ENCODE measurements around the gene NFIC.

Gene NFIC

DNA sequence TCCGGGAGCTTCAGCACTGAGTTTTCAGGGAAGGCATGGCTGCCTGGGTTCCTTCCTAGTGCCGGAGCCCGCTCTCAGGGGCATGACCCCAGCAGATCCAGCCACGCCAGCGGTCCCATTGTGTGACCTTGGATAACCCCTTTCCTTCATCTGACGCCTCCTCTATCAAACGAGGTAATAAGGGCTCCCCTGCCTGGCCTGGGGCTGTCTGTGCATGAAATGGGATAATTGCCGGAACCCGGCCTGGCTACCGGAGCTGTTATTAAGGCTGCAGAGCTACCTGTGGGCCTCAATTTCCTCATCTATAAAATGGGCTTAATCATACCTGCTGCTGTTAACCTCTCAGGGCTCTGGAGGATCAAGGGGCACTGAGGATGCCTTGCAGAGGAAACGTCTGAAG lies 18.3 kb upstream of the NFIC start:
- no peak for TF ChIP-seq GATA3 (IDR thresholded peaks at IDR 0.05; ENCODE audit: low read depth, low read length)
- TF ChIP-seq GATA2 (IDR thresholded peaks at IDR 0.05; ENCODE audit: low read depth, low read length), result no peak

DNA sequence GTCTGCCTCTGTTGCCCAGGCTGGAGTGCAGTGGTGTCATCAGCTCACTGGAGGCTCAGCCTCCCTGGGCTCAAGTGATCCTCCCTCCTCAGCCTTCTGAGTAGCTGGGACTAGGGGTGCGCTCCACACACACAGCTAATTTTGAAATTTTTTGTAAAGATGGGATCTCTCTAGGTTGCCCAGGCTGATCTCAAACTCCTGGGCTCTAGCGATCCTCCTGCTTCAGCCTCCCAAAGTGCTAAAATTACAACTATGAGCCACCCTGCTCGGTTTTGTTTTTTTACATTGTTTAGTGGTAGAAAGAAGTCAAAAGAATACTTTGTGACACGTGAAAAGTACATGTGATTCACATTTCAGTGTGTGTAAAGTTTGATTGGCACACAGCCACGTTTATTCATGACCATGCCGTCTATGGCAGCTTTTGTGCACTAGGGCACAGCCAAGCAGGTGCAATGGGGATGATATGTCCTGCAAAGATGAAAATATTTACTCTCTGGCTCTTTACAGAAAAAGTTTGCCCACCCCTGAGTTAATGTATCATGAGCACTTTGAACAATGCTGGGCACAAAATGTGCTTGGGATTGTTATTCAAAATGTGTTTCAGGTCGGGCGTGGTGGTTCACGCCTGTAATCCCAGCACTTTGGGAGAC lies 16.2 kb upstream of the NFIC start:
- TF ChIP-seq GATA3 (IDR thresholded peaks at IDR 0.05; ENCODE audit: low read depth, low read length) (no peak), GATA2 (IDR thresholded peaks at IDR 0.05; ENCODE audit: low read depth, low read length) (no peak)

DNA sequence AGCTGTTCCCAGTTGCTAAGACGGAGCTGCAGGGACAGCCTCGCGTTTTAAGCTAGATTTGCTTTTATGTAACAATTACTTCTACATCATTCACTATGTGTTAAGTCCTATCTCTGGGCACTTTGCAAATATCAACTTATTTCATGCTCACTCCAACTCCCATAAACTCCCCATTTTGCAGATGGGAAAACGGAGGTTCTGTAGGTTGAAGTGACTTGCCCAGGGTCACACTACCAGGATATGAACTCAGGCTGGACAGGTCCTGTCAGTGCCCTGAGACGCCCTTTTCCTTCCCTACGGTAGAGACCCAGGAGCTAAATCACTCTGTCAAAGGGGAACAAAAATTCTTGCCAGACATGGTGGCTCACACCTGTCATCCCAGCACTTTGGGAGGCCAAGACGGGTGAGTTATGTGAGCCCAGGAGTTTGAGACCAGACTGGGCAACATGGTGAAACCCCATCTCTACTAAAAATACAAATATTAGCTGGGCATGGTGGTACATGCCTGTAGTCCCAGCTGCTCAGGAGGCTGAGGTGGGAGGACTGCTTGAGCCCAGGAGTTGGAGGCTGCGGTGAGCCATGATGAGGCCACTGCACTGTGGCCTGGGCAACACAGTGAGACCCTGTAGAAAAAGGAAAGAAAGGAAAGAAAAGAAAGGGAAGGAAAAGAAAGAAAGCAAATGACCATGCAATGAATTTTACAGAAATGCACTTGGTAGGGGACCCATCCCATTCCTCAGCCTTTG lies 14.5 kb upstream of the NFIC start:
- TF ChIP-seq GATA2 (IDR thresholded peaks at IDR 0.05; ENCODE audit: low read depth, low read length) (no peak), GATA3 (IDR thresholded peaks at IDR 0.05; ENCODE audit: low read depth, low read length) (no peak)

DNA sequence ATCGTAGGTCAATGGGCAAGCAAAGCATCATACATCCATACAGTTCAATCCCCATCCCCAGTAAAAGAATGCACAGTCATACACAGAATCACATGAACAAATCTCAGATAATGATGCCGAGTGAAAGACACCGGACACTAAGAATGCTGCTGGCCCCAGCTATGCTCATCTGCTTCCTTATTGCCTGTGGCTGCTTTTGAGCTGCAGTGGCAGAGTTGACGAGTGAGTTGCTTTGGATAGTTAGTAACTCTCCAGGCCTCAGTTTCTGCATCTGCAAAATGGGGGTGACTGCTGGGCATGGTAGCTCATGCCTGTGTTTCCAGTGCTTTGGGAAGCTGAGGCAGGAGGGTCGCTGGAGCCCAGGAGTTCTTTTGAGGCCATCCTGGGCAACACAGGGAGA lies 12.9 kb upstream of the NFIC start:
- TF ChIP-seq GATA3 (IDR thresholded peaks at IDR 0.05; ENCODE audit: low read depth, low read length), result no peak
- TF ChIP-seq GATA2 (IDR thresholded peaks at IDR 0.05; ENCODE audit: low read depth, low read length), result no peak

DNA sequence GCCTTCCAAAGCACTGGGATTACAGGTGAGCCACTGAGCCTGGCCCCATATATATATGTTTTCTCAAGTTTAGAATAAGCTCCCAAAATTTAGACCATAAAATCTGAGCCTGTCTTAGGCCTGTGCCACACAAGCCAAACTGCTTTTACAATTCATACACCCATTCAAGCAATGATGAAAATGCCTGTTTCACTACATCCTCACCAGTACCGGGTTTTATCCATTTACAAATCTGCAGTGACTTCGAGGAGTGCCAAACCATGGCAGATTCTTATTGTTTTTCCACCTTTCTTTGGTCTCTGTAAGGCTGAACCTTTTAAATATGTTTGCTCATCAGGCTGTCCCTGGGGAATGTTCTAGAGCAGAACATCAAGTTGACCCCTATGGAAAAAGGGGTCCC lies 9.6 kb upstream of the NFIC start:
- no peak for TF ChIP-seq GATA3 (IDR thresholded peaks at IDR 0.05; ENCODE audit: low read depth, low read length)
- TF ChIP-seq GATA2 (IDR thresholded peaks at IDR 0.05; ENCODE audit: low read depth, low read length), result no peak

DNA sequence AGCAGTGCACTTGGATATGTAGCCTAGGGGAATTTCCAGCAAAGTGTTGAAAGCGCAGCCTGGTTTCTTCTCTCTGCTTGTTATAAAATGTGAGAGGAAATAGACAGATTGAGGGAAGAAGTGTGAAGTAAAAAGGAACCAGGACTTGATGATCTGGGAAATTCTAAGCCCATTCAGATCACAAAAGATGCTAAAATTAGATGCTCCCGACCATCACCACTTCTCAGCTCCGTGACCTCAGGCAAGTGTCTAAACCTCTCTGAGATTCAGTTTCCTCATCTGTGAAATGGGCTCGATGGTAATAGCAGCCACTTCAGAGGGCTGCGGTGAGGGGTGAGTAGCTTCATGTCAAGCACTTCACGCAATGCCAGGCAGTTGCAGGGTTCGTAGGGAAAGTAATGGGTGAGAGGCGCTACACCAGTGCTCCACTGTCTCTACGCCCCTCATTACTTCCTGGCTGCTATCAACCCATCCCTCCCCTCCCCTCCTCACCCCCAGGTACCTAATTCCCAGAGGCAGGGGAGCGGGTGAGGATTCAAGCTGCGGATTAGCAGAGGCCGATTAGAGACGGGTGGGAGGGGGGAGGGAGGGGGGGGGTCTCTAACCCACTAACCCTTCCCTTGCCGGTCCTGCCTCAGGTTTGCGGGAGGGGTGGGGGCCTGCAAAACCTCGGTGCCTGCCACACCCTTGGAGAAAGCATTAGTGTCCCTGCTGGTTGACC lies 9.0 kb upstream of the NFIC start:
- TF ChIP-seq GATA2 (IDR thresholded peaks at IDR 0.05; ENCODE audit: low read depth, low read length), result no peak
- no peak for TF ChIP-seq GATA3 (IDR thresholded peaks at IDR 0.05; ENCODE audit: low read depth, low read length)

DNA sequence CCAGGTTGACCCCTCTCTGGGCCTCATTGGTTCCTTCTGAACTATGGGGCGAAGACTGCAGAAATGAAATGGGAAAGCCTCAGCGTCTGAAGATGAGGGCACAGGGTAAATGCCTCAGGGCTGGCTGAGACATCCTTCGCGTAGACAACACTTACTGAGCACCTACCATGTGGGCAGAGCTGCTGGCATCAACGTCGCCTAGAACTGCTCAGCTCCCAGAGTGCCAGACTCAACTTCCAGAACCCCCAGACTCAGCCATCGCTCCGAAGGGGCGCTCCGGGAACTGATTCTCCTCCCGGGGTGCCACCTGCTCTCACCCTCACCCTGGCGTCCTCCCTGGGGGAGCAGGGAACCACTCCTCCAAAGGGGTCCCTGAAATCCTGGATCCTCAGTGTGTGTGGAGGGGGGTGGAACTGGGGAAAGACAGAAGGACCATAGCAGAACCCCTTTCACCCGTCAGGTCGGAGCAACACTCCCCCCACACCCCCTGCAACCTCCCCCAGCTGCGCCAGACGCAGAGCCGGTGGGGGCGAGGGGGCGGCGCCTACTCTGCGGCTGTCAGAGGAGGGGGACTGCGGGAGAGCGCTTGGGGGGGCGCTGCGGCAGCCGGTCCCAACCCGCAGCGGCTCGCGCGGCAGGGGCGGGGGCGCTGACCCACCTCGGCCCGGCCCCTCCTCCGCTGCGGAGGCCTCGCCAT lies 8.2 kb upstream of the NFIC start:
- TF ChIP-seq GATA2 (IDR thresholded peaks at IDR 0.05; ENCODE audit: low read depth, low read length) (no peak), GATA3 (IDR thresholded peaks at IDR 0.05; ENCODE audit: low read depth, low read length) (no peak)

DNA sequence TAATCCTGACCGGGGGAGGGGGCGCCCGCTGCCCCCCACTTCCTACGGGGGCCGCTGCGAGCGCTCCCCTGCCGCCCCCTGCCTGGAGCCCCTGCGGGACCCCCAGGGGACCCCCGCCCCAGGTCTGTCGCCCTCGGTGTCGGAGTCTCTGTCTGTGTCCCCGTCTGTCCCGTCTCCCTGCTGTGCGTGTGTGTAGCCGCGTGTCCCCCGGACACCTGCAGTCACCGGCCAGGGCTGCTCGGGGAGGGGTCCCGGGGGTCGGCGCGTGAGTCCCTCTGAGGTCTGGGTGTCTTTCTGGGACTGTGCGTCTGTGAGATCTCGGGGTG lies 7.7 kb upstream of the NFIC start:
- TF ChIP-seq GATA3 (IDR thresholded peaks at IDR 0.05; ENCODE audit: low read depth, low read length), result no peak
- no peak for TF ChIP-seq GATA2 (IDR thresholded peaks at IDR 0.05; ENCODE audit: low read depth, low read length)

DNA sequence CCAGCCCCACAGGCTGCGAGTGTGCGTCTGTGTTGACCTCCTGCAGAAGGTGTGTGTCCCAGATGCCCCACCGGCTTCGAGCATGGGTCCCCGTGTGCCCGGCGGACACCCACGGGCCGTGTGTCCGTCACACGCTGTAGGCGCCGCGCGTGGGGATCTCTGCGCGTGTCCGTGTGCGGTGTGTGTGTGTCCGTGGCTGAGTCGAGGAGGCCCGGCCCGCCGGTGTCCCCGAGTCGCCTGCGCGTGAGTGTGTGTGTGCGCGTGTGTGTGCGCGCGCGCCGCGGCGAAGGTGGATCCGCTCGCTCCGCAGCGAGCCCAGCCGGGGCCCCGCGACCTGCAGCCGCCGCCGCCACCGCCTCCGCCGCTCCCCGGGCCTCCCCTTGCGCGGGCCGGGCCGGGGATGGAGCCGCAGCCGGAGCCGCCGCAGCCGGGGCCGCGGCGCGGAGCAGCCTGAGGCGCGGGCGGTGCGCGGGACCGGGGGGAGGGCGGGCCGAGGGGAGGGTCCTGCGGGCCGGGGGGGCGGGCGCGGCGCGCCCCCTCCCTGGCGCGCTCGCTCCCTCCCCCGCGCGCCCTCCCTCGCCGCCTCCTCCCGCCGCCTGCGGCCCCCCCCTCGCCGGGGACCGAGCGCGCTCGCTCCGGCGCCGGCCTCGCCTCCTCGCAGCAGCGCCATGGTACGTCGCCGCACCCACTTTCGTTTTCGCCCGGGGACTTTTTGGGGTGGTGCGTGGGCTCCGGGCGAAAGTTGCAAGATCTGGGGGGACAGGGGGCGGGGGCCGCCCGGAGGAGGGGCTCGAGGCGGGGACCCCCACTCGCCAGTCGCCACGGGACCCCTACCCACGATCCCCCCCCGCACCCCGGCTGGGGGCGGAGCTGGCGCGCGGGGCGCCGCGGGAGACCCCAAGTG lies 7.1 kb upstream of the NFIC start:
- TF ChIP-seq GATA2 (IDR thresholded peaks at IDR 0.05; ENCODE audit: low read depth, low read length) (no peak), GATA3 (IDR thresholded peaks at IDR 0.05; ENCODE audit: low read depth, low read length) (no peak)

DNA sequence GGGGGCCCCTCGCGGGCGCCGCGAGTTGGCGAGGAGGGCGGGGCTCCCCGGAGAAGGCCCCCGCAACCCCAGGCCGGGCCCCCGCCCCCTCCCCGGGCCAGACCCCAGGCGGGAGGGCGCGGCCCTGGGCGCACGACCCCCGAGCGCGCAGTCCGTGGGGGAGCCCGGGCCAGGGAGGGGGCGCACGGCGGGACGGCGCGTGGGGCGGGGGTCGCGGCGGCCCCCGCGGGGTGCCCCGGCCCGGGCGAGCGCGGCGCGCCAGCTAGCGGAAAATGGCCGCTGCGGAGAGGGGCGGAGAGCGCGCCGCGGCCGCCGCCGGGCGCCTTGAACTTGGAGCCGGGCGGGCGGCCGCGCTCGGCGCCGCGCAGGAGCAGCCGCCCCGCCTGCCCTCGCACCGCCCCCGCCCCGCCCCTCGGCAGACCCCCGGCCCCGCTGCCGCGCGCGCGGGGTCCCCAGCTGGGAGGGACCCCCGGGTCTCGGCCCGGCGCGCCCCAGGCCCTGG lies 6.4 kb upstream of the NFIC start:
- TF ChIP-seq GATA2 (IDR thresholded peaks at IDR 0.05; ENCODE audit: low read depth, low read length) (no peak), GATA3 (IDR thresholded peaks at IDR 0.05; ENCODE audit: low read depth, low read length) (no peak)

DNA sequence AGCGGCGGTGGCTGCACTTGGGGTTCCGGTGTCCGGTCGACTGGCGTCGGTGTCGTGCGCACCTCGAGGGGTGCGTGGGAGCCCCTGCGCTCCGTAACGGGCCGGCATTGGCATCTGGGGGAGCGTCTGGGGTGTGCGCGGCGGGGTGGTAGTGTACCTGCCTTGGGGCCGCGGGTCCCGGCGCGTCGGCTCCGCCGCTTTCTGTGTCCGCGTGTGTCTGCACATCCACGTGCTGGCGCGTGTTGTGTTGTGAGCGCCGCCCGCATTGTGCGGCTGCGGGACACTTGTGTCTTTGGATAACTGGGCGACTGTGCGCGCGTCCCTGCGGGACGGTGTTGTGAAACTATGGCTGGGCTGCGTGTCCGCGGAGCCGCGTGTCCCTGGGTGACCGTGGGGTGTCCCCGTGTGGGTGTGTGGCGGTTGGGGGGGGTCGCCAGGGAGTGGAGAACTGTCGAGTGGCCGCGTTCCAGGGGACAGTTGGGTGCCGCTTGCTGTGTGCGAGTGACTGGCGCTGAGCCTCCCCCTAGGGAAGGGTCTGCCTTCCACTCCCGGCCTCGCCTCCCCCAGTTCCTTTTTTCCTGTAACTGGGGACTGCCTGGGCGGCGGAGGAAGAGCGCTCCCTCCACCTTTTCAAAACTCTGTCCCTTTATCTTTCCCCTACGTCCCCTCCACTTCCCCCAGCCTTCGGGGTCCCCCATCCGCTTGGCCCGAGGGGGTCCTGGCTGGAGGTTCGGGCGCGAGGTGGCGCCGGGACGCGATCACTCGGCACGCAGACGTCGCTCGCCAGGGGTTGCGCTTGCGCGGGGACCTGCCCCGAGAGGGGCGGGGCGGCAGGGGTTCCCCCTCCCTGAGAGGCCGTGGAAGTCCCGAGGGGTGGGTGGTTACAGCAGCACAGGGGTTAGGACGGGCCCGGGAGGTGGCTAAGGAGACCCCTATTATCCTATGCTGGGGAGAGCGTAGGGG lies 5.7 kb upstream of the NFIC start:
- TF ChIP-seq GATA3 (IDR thresholded peaks at IDR 0.05; ENCODE audit: low read depth, low read length) (no peak), GATA2 (IDR thresholded peaks at IDR 0.05; ENCODE audit: low read depth, low read length) (no peak)

Data from SH-SY5Y (cell line).